Gastroesophageal sphincter (tissue), 4 donors: ENCODE measurements around the gene FRMD4B. TPM values are rescaled to one million over a fixed set of nuclear protein-coding genes. Genes with fewer than 3 reads are reported as not detected.

Experiments used
- ATAC-seq: fragments of 150-250 bp; one replicate; pipeline ENCODE4 v1.9.1; 2016; ENCODE audit warnings: mild to moderate bottlenecking, moderate library complexity
- H3K27ac ChIP-seq, 4 donors: fragments of 200-600 bp; sonication (generic) in 3 of 4; 1 replicate in 3 of 4; 2 replicates in 1 of 4; pipeline ENCODE4 v1.5.1; 2016 to 2019
- H3K27me3 ChIP-seq: fragments of 200-600 bp; sonication (generic); one replicate; pipeline ENCODE4 v1.5.1; 2019
- H3K36me3 ChIP-seq, 2 donors: fragments of 200-600 bp; sonication (generic); one replicate each; pipeline ENCODE4 v1.5.1; 2019; ENCODE audit warnings: control low read depth in 1 of 2
- H3K4me1 ChIP-seq, 3 donors: fragments of 200-600 bp; sonication (generic); 1 replicate in 2 of 3; 2 replicates in 1 of 3; pipeline ENCODE4 v1.5.1; 2016 to 2019; ENCODE audit warnings: control low read depth in 2 of 3
- H3K4me3 ChIP-seq, 2 donors: fragments of 200-600 bp; sonication (generic); one replicate each; pipeline ENCODE4 v1.5.1; 2019; ENCODE audit warnings: mild to moderate bottlenecking in 1 of 2, moderate library complexity in 1 of 2
- H3K9me3 ChIP-seq, 3 donors: fragments of 200-600 bp; sonication (generic); one replicate each; pipeline ENCODE4 v1.5.1; 2017 to 2019; ENCODE audit warnings: control low read depth in 2 of 3
- EP300 ChIP-seq: sonication (generic); formaldehyde crosslinking; IDR thresholded peaks from one replicate; pipeline ENCODE4 v1.6.1; 2017; ENCODE audit warnings: antibody characterized with exemption, mild to moderate bottlenecking
- POLR2A ChIP-seq, 2 donors: fragments of 450-650 bp; IDR thresholded peaks; one replicate each; pipeline ENCODE4 v1.6.1; 2017; ENCODE audit warnings: antibody characterized with exemption in 2 of 2, mild to moderate bottlenecking in 2 of 2, moderate library complexity in 1 of 2
- POLR2AphosphoS5 ChIP-seq: sonication (generic); formaldehyde crosslinking; IDR thresholded peaks from one replicate; pipeline ENCODE4 v1.6.1; 2017; ENCODE audit warnings: antibody characterized with exemption
- WGBS, 2 donors: methylation state at CpG; one replicate each; pipeline ENCODE4 v1.1.5; 2018; ENCODE audit warnings: low coverage in 1 of 2; 5-methylcytosine and 5-hydroxymethylcytosine counted together
- total RNA-seq, 4 donors: library from RNA; depleted of rRNA; stranded (reverse); fragments of >200 nt; gene quantifications; one replicate each; pipeline ENCODE4 v1.1.0, GENCODE V29; 2016
- TF ChIP-seq, protein P1 (sequence below), 4 experiments: fragments of 200-600 bp in 2 of 4; fragments of 450-650 bp in 2 of 4; sonication (generic) in 1 of 4; IDR thresholded peaks; one replicate each; pipeline ENCODE4 v1.5.1; 2017 to 2019; ENCODE audit warnings: antibody characterized with exemption in 4 of 4, mild to moderate bottlenecking in 2 of 4, moderate library complexity in 2 of 4

The FRMD4B gene
- total RNA-seq, 4 donors from 2014 or later: 7.1 to 22.3 (median 19.8) TPM

DNA sequence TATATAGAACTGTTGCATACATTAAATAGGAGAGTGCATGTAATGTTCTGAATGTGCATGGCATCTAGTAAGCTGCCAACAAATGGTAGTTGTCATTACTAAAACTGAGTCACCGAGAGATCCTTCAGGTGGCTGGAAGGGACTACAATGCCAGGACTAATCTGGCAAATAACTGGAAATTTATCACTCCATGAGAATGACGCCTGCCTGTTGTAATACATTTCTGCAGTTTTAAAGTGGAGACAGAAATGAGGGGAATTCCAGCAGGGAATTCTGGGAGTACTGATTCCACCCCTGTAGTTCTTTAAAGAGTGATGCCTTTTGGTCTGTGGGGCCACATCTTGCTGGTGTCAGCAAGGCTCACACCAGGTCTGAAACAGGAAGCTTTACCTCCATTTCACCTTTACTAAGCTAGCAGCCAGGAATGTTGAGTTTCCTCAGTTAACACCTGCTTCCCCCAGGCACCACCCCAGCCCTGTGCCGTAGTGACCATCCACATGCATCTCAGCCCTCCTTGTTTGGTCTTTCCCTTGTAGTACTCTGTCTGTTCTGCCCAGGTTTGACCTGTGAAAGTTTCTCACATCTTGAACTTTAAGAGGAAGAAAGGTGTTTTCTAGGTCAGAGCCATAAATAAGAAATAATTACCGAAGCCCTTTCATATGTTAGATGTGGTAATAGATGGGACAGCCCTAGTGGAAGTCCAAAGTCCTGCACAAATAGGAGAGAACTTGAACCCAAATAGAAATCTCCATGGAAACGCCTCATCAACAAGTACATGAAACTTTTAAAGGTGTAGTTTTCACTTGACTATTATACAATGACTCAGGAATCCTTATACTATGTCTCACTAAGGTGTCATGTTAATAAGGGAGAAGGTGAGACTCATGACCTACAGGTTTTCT is 206.8 kb downstream of the FRMD4B start:
- Histone ChIP-seq H3K27me3 (no peaks in the 10 kb centered on the region), H3K4me1 (peaks cover 0 to 20% (median 3%) of the 10 kb centered on the region in 3 donors), H3K27ac (no peak overlapping the region), H3K9me3 (no peaks in the 10 kb centered on the region), H3K4me3 (no peak overlapping the region), H3K36me3 (peaks cover 0 to 17% of the 10 kb centered on the region in 2 donors)
- TF ChIP-seq POLR2AphosphoS5: no peak
- no peak for TF ChIP-seq EP300
- TF ChIP-seq, protein P1, sequence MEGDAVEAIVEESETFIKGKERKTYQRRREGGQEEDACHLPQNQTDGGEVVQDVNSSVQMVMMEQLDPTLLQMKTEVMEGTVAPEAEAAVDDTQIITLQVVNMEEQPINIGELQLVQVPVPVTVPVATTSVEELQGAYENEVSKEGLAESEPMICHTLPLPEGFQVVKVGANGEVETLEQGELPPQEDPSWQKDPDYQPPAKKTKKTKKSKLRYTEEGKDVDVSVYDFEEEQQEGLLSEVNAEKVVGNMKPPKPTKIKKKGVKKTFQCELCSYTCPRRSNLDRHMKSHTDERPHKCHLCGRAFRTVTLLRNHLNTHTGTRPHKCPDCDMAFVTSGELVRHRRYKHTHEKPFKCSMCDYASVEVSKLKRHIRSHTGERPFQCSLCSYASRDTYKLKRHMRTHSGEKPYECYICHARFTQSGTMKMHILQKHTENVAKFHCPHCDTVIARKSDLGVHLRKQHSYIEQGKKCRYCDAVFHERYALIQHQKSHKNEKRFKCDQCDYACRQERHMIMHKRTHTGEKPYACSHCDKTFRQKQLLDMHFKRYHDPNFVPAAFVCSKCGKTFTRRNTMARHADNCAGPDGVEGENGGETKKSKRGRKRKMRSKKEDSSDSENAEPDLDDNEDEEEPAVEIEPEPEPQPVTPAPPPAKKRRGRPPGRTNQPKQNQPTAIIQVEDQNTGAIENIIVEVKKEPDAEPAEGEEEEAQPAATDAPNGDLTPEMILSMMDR (IDR thresholded peaks at IDR 0.05): no peak
- no peak for TF ChIP-seq POLR2A (IDR thresholded peaks at IDR 0.05)
- ATAC-seq: no peak
- 62 to 88% methylated on average over 4 to 5 of the region's 5 CpGs for WGBS, 2 donors

DNA sequence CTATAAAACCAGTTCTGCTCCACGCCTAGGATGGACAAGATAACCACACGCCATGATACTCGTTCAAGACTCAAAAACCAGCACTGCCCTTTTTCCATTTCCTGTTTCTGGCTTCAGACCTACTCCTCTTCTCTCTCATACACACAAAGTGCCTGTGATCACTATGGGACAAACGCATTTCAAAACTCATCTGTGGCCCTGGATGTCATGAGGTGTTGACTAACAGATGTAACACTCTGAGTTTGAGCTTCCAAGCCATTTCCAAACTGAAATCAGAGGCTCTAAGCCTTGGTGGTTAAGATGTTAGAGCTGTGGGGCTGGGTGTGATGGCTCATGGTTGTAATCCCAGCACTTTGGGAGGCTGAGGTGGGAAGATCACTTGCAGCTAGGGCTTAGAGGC is 207.8 kb downstream of the FRMD4B start:
- WGBS, 2 donors: 91 to 93% methylated on average over 4 of the region's 4 CpGs
- H3K27me3 ChIP-seq: no peaks in the 10 kb centered on the region
- H3K36me3 ChIP-seq: peaks cover 0 to 17% of the 10 kb centered on the region in 2 donors
- TF ChIP-seq, protein P1 (IDR thresholded peaks at IDR 0.05): no peak
- TF ChIP-seq EP300 (no peak), POLR2AphosphoS5 (no peak), POLR2A (IDR thresholded peaks at IDR 0.05) (no peak)
- H3K4me3 ChIP-seq: no peak overlapping the region
- H3K4me1 ChIP-seq: peaks cover 0 to 20% (median 3%) of the 10 kb centered on the region in 3 donors
- H3K27ac ChIP-seq: no peak overlapping the region
- H3K9me3 ChIP-seq: no peaks in the 10 kb centered on the region
- no peak for ATAC-seq

DNA sequence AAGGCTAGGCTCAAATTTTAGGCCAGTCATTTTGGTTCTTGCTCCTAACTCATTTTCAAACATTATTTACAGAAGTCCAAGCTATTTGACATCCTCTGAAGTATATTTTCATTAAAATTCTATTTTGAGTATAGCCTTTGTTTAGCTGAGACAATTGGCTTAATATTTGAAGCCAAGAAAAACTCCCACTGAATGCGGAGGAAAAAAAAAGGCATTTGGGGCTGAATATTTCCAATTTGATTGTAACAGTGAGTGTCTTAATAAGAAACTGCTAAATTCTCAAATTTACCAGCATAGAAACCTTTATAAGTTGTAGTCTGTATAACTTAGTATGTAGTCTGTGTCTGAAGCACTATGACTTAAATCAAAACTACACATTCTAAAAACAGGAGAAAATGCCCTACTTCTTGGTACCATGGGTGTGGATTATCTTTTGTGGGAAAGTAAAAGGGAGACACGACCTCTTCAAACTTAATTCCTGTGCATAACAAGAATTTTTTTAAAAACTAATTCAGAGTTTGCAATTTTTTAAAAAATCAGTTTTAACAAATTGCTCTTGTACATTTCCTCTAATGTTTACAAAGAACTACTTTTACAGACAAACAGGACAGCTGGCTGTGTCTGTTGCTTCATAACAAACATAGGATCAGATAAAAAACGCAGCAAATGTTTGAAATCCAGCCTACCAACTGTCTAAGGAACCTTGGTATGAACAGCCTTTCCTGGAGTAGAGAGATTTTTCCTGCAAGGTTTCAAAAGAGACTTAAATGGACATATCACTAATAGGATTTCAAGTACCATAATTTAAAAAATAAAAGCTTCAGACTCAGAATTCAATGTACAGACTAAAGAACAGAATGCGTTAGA is 210.8 kb downstream of the FRMD4B start:
- H3K4me3 ChIP-seq: no peak overlapping the region
- H3K9me3 ChIP-seq: no peaks in the 10 kb centered on the region
- TF ChIP-seq, protein P1 (IDR thresholded peaks at IDR 0.05): no peak
- TF ChIP-seq POLR2A (IDR thresholded peaks at IDR 0.05): no peak
- no peak for TF ChIP-seq EP300
- TF ChIP-seq POLR2AphosphoS5: no peak
- ATAC-seq: no peak
- peak overlapping the region in 1 of 4 donors; percentile 4 for H3K27ac ChIP-seq
- H3K27me3 ChIP-seq: no peaks in the 10 kb centered on the region
- peaks cover 0 to 20% (median 3%) of the 10 kb centered on the region in 3 donors for H3K4me1 ChIP-seq
- peaks cover 0 to 11% of the 10 kb centered on the region in 2 donors for H3K36me3 ChIP-seq
- WGBS, 2 donors: 40 to 58% methylated on average over 4 of the region's 4 CpGs

DNA sequence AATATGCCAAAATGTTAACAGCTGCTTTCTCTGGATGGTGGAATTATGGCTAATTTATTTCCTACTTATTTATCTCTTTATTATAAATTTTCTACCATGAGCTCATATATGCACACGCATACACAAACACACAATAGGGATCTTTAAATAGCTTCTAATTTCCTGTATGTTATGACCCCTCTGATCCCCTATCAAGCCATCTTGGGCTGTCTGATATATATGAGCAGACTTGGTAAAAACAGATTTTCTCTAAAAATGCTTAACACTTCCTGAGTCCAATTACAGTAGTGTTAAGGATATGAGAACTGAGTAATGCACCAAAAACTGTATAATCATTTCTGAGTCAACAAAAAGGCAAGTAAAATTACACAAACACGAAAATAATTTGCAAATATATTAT is 211.4 kb downstream of the FRMD4B start:
- ATAC-seq: no peak
- WGBS, 2 donors: 33 to 52% methylated on average over 1 to 2 of the region's 2 CpGs
- TF ChIP-seq EP300: no peak
- TF ChIP-seq, protein P1 (IDR thresholded peaks at IDR 0.05): no peak
- TF ChIP-seq POLR2AphosphoS5: no peak
- no peak for TF ChIP-seq POLR2A (IDR thresholded peaks at IDR 0.05)
- no peak overlapping the region for H3K4me3 ChIP-seq
- peaks cover 0 to 20% (median 3%) of the 10 kb centered on the region in 3 donors for H3K4me1 ChIP-seq
- H3K27ac ChIP-seq: peak overlapping the region in 1 of 4 donors; percentile 4
- H3K9me3 ChIP-seq: no peaks in the 10 kb centered on the region
- H3K36me3 ChIP-seq: peaks cover 0 to 11% of the 10 kb centered on the region in 2 donors
- H3K27me3 ChIP-seq: no peaks in the 10 kb centered on the region
